ENCODE results near the gene TNF. TPM values are rescaled to one million over a fixed set of nuclear protein-coding genes. Genes with fewer than 3 reads are reported as not detected.

The TNF gene
- polyA plus RNA-seq, 1 donor (not counting 4 experiments of a cell fraction or from before 2014, with no cell fraction given) = 2.3 TPM

DNA sequence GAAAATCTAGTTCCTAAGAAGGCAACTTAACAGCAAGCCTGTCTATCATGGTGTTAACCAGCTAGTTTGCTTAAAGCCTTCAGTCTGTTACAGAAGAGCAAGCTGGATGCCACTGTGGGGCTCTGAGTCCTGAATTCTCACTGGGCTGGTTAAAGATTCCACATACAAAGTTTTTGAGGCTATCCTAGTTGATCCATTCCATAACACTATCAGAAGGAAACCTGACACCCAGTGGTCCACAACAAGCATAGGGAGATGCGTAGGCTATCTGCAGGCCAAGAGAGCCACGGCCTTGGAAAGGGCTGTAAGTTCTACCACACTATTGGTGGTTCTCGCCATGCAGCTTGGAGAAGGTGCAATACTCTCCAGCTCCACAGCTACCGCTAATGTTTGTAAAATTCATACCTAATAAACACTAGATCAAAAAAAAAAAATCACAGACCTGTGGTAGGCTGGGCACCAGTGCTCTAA, 47.0 kb upstream of the TNF start:
- no peak for FAIRE-seq
- H3K4me3 ChIP-seq (ENCODE audit: control insufficient read depth in 2 of 3, extremely low read depth in 1 of 3, insufficient read depth in 2 of 3, low read depth in 1 of 3, low read length in 3 of 3) = no peak overlapping the region
- H4K20me1 ChIP-seq (ENCODE audit: control insufficient read depth, extremely low read depth, insufficient read depth, low read length) = peaks cover 14% of the 10 kb centered on the region

DNA sequence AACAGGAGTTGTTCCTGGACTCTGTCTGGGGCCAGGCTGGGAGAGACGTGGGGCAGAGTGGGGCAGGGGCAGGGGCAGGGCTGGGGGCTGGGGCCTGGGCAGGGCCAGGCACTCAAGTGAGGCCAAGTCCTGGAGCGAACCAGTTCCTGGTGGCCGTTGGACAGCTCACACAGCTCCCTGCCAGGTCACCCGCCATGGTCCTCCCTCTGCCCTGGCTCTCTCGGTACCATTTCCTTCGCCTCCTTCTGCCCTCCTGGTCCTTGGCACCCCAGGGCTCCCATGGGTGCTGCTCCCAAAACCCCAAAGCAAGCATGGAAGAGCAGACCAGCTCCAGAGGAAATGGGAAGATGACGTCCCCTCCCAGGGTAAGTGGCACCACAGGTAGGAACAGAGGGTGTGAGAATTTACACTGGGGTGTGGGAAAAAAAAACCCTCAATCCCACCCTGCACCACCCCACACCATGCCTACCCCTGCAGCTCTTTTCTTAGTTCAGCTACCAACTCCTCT, 46.5 kb upstream of the TNF start, which contains the start of gene MCCD1:
Gene MCCD1 (plus strand): TSS at position 142 of the 508 bp plus-strand sequence. CDS start 53 bp downstream, at position 195.
- H3K79me2 ChIP-seq (ENCODE audit: control insufficient read depth, insufficient read depth, low read length) = peaks cover 5% of the 10 kb centered on the region
- no peak within 1 kb of the TSS for H3K4me3 ChIP-seq (ENCODE audit: control insufficient read depth in 2 of 3, extremely low read depth in 1 of 3, insufficient read depth in 2 of 3, low read depth in 1 of 3, low read length in 3 of 3)
- H2AFZ ChIP-seq (ENCODE audit: control insufficient read depth, low read length) = no peak within 1 kb of the TSS
- H3K4me2 ChIP-seq (ENCODE audit: control insufficient read depth, extremely low read depth, insufficient read depth, low read depth, low read length) = no peak within 1 kb of the TSS
- no peaks in the 10 kb centered on the region for H3K27me3 ChIP-seq (ENCODE audit: control insufficient read depth, extremely low read depth, insufficient read depth, low read length)
- DNase-seq (ENCODE audit: low read depth, low spot score) (no peak), FAIRE-seq (no peak)
- H3K27ac ChIP-seq (ENCODE audit: control insufficient read depth, insufficient read depth, low read length) = no peak within 1 kb of the TSS
- no peak within 1 kb of the TSS for H3K9ac ChIP-seq (ENCODE audit: control insufficient read depth, extremely low read depth, insufficient read depth, low read length)
- peaks cover 23 to 29% of the 10 kb centered on the region in 2 experiments for H3K36me3 ChIP-seq (ENCODE audit: control insufficient read depth in 2 of 2, extremely low read depth in 1 of 2, insufficient read depth in 2 of 2, low read length in 2 of 2)
- peaks cover 7% of the 10 kb centered on the region for H3K4me1 ChIP-seq (ENCODE audit: control insufficient read depth, extremely low read depth, insufficient read depth, low read length)
- H3K9me3 ChIP-seq (ENCODE audit: control insufficient read depth, low read depth, low read length) = no peaks in the 10 kb centered on the region
- H4K20me1 ChIP-seq (ENCODE audit: control insufficient read depth, extremely low read depth, insufficient read depth, low read length) = peaks cover 14% of the 10 kb centered on the region
- TF ChIP-seq EZH2 (IDR thresholded peaks at IDR 0.05; ENCODE audit: low read length) = no peak
- TF ChIP-seq, protein P1, sequence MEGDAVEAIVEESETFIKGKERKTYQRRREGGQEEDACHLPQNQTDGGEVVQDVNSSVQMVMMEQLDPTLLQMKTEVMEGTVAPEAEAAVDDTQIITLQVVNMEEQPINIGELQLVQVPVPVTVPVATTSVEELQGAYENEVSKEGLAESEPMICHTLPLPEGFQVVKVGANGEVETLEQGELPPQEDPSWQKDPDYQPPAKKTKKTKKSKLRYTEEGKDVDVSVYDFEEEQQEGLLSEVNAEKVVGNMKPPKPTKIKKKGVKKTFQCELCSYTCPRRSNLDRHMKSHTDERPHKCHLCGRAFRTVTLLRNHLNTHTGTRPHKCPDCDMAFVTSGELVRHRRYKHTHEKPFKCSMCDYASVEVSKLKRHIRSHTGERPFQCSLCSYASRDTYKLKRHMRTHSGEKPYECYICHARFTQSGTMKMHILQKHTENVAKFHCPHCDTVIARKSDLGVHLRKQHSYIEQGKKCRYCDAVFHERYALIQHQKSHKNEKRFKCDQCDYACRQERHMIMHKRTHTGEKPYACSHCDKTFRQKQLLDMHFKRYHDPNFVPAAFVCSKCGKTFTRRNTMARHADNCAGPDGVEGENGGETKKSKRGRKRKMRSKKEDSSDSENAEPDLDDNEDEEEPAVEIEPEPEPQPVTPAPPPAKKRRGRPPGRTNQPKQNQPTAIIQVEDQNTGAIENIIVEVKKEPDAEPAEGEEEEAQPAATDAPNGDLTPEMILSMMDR (optimal IDR thresholded peaks at IDR 0.05 in 1 of 3, IDR thresholded peaks at IDR 0.05 in 1 of 3, conservative IDR thresholded peaks at IDR 0.05 in 1 of 3; ENCODE audit: extremely low read depth in 1 of 3, insufficient read depth in 2 of 3, low read length in 3 of 3) = no peak
- no peaks in the 10 kb centered on the region for H3K9me1 ChIP-seq (ENCODE audit: control insufficient read depth, extremely low read depth, insufficient read depth, low read length)
- dilution Hi-C loops (cut with MboI; ENCODE audit: extremely low pct_ligation_motif_present, low sequenced_read_pairs) = no loop called here

More for the DNA sequence above, 47.0 kb upstream of the TNF start:
- Histone ChIP-seq H3K9me3 (ENCODE audit: control insufficient read depth, low read depth, low read length) (no peaks in the 10 kb centered on the region), H3K36me3 (ENCODE audit: control insufficient read depth in 2 of 2, extremely low read depth in 1 of 2, insufficient read depth in 2 of 2, low read length in 2 of 2) (peaks cover 22 to 24% of the 10 kb centered on the region in 2 experiments), H3K27me3 (ENCODE audit: control insufficient read depth, extremely low read depth, insufficient read depth, low read length) (no peaks in the 10 kb centered on the region), H2AFZ (ENCODE audit: control insufficient read depth, low read length) (no peak overlapping the region), H3K9me1 (ENCODE audit: control insufficient read depth, extremely low read depth, insufficient read depth, low read length) (no peaks in the 10 kb centered on the region), H3K79me2 (ENCODE audit: control insufficient read depth, insufficient read depth, low read length) (peaks cover 4% of the 10 kb centered on the region), H3K4me2 (ENCODE audit: control insufficient read depth, extremely low read depth, insufficient read depth, low read depth, low read length) (no peak overlapping the region), H3K9ac (ENCODE audit: control insufficient read depth, extremely low read depth, insufficient read depth, low read length) (no peak overlapping the region), H3K27ac (ENCODE audit: control insufficient read depth, insufficient read depth, low read length) (no peak overlapping the region), H3K4me1 (ENCODE audit: control insufficient read depth, extremely low read depth, insufficient read depth, low read length) (peaks cover 7% of the 10 kb centered on the region)
- TF ChIP-seq, protein P1 (optimal IDR thresholded peaks at IDR 0.05 in 1 of 3, IDR thresholded peaks at IDR 0.05 in 1 of 3, conservative IDR thresholded peaks at IDR 0.05 in 1 of 3; ENCODE audit: extremely low read depth in 1 of 3, insufficient read depth in 2 of 3, low read length in 3 of 3) = no peak
- TF ChIP-seq EZH2 (IDR thresholded peaks at IDR 0.05; ENCODE audit: low read length) = no peak
- dilution Hi-C loops (cut with MboI; ENCODE audit: extremely low pct_ligation_motif_present, low sequenced_read_pairs) = no loop called here
- no peak for DNase-seq (ENCODE audit: low read depth, low spot score)
